ENCODE measurements around the gene SDK1. TPM values are rescaled to one million over a fixed set of nuclear protein-coding genes. Genes with fewer than 3 reads are reported as not detected.

Gene SDK1
- total and polyA plus RNA-seq, 2 of the 8 experiments (the other 6 are each of a cell fraction or from before 2014, with no cell fraction given): 3.3 to 7.2 TPM

- no peak overlapping the region for H3K56ac ChIP-seq (replicated peaks; ENCODE audit: insufficient read length, low read depth, low read length)
- no peak overlapping the region for H4K8ac ChIP-seq (ENCODE audit: extremely low read depth, insufficient read depth, low read length)
- H3K79me1 ChIP-seq (ENCODE audit: low read depth, low read length): no peaks in the 10 kb centered on the region
- CTCF ChIA-PET (ENCODE audit: partially characterized antibody): no interaction called here
- no peak overlapping the region for H3K4ac ChIP-seq (replicated peaks; ENCODE audit: insufficient read length, low read depth, low read length)
- no peak overlapping the region for H2BK5ac ChIP-seq (ENCODE audit: low read depth, low read length)
- WGBS, 2 experiments (ENCODE audit: extremely low coverage in 1 of 2, insufficient coverage in 1 of 2, insufficient read length in 1 of 2, insufficient replicate concordance in 2 of 2, low coverage in 1 of 2, low lambda C conversion rate in 2 of 2, missing lambda C conversion rate in 1 of 2): 87% methylated on average over 3 of the region's 3 CpGs; no CpG with 5 or more reads in 1 of the 2 experiments
- no peaks in the 10 kb centered on the region for H3K4me1 ChIP-seq (replicated peaks in 1 of 4; ENCODE audit: control insufficient read depth in 3 of 4, insufficient read depth in 4 of 4, low read length in 3 of 4)
- no peak overlapping the region for H2BK120ac ChIP-seq (replicated peaks; ENCODE audit: low read depth, low read length)
- no peak overlapping the region for H4K91ac ChIP-seq (replicated peaks; ENCODE audit: insufficient read length, low read length)
- H3K27ac ChIP-seq (ENCODE audit: low read depth, low read length): no peak overlapping the region
- no peak overlapping the region for H2BK12ac ChIP-seq (ENCODE audit: low read depth, low read length)
- H4K20me1 ChIP-seq (replicated peaks in 1 of 2; ENCODE audit: control insufficient read depth in 1 of 2, insufficient read depth in 2 of 2, low read length in 2 of 2): no peaks in the 10 kb centered on the region
- no peaks in the 10 kb centered on the region for H3K79me2 ChIP-seq (ENCODE audit: control insufficient read depth in 1 of 2, insufficient read depth in 2 of 2, low read length in 2 of 2)
- POLR2A ChIA-PET (ENCODE audit: partially characterized antibody): no interaction called here
- FAIRE-seq (no peak), DNase-seq (ENCODE audit: low read depth in 1 of 2, low spot score in 2 of 2) (no peak)
- H2AK5ac ChIP-seq (ENCODE audit: low read depth, low read length): no peak overlapping the region
- no peak overlapping the region for H3K18ac ChIP-seq (ENCODE audit: extremely low read depth, low read length)
- no peak overlapping the region for H3K4me2 ChIP-seq (ENCODE audit: insufficient read depth in 1 of 2, low read depth in 2 of 2, low read length in 2 of 2)
- no peak overlapping the region for H2BK20ac ChIP-seq (ENCODE audit: low read length)
- no peaks in the 10 kb centered on the region for H3K9me3 ChIP-seq (ENCODE audit: insufficient read depth in 2 of 2, low read depth in 1 of 2, low read length in 1 of 2)
- no peaks in the 10 kb centered on the region for H3K27me3 ChIP-seq (replicated peaks in 1 of 4; ENCODE audit: control insufficient read depth in 3 of 4, extremely low read depth in 1 of 4, insufficient read depth in 3 of 4, low read length in 3 of 4)
- H3K4me3 ChIP-seq (ENCODE audit: extremely low read depth in 1 of 4, insufficient read depth in 2 of 4, low read depth in 3 of 4, low read length in 4 of 4): no peak overlapping the region
- no peaks in the 10 kb centered on the region for H3K23me2 ChIP-seq (ENCODE audit: low read depth, low read length)
- no peak overlapping the region for H2BK15ac ChIP-seq (ENCODE audit: low read length)
- no peak overlapping the region for H3K9ac ChIP-seq (replicated peaks in 1 of 4; ENCODE audit: extremely low read depth in 1 of 4, low read depth in 3 of 4, low read length in 3 of 4)
- H3K14ac ChIP-seq (ENCODE audit: insufficient read length): no peak overlapping the region
- no peak overlapping the region for H3K23ac ChIP-seq (ENCODE audit: insufficient read length)
- H2AFZ ChIP-seq (ENCODE audit: low read length): no peak overlapping the region
- no peaks in the 10 kb centered on the region for H3K36me3 ChIP-seq (ENCODE audit: control insufficient read depth in 2 of 4, insufficient read depth in 4 of 4, low read length in 3 of 4)
- no peak overlapping the region for H4K5ac ChIP-seq (ENCODE audit: insufficient read length, low read depth, low read length)
- TF ChIP-seq TEAD4 (IDR thresholded peaks at IDR 0.05; ENCODE audit: low read depth, low read length) (no peak), CBX8 (IDR thresholded peaks at IDR 0.05; ENCODE audit: borderline replicate concordance, low read depth, low read length) (no peak), PHF8 (conservative IDR thresholded peaks at IDR 0.05; ENCODE audit: low read depth, low read length) (no peak), SP4 (IDR thresholded peaks at IDR 0.05; ENCODE audit: low read length) (no peak), GTF2F1 (IDR thresholded peaks at IDR 0.05; ENCODE audit: borderline replicate concordance, low read depth, low read length) (no peak), CHD1 (IDR thresholded peaks at IDR 0.05; ENCODE audit: low read depth, low read length) (no peak), USF2 (IDR thresholded peaks at IDR 0.05; ENCODE audit: low read length) (no peak), NRF1 (IDR thresholded peaks at IDR 0.05; ENCODE audit: low read depth, low read length) (no peak), KDM5A (IDR thresholded peaks at IDR 0.05; ENCODE audit: low read length) (no peak), RBBP5 (IDR thresholded peaks at IDR 0.05; ENCODE audit: borderline replicate concordance, low read depth, low read length) (no peak), HDAC6 (IDR thresholded peaks at IDR 0.05; ENCODE audit: low read depth, low read length) (no peak), POLR2A (IDR thresholded peaks at IDR 0.05; ENCODE audit: control extremely low read depth in 1 of 2, low read depth in 2 of 2, low read length in 2 of 2) (no peak), GABPA (IDR thresholded peaks at IDR 0.05; ENCODE audit: borderline replicate concordance, insufficient read depth, low read length) (no peak), CHD2 (IDR thresholded peaks at IDR 0.05; ENCODE audit: low read length) (no peak), EZH2 (IDR thresholded peaks at IDR 0.05; ENCODE audit: low read depth, low read length, severe bottlenecking) (no peak)
Observed at GRCh38 chr7:3771906-3772305, 470.9 kb downstream of the SDK1 start.
